GM19455 (cell line): ENCODE measurements around the gene GLTPD2.

ENCODE experiments used
- ATAC-seq: cut with Tn5 transposase; IDR thresholded peaks from one replicate; pipeline ENCODE4 v1.9.1; 2021; ENCODE audit not compliant: unreplicated experiment

Gene GLTPD2

GRCh38 chr17:4788807-4789700 lies at the start of gene GLTPD2:
GLTPD2 (plus strand) TSS chr17:4788964; CDS start chr17:4789012, 48 bp downstream.
- ATAC-seq: no peak

GRCh38 chr17:4739122-4740024 lies 49.4 kb upstream of the GLTPD2 start, which contains the start of the genes CXCL16 and ZMYND15:
CXCL16 (minus strand) TSS chr17:4739928; CDS start chr17:4739339, 589 bp downstream.
ZMYND15 (plus strand) TSS chr17:4739833; CDS start chr17:4740549, 716 bp downstream.
- ATAC-seq: no peak

DNA sequence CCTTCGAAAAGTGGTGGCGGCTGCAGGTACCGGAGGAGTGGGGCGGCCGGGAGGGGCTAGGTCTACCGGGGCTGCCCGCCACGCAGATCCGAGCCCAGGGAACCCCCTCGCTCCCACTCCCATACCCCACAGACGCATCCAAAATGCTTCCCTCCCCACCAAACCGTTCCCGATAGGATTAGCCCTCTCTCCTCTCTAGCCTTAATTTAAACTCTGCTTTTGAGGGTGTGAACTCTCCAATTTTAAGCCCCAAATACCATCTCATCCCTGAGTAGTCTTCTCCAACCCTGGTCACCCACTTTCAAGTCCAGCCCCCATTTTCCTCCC lies 48.8 kb upstream of the GLTPD2 start:
- ATAC-seq: no peak

GRCh38 chr17:4740584-4740983 lies 48.2 kb upstream of the GLTPD2 start:
- ATAC-seq: no peak

DNA sequence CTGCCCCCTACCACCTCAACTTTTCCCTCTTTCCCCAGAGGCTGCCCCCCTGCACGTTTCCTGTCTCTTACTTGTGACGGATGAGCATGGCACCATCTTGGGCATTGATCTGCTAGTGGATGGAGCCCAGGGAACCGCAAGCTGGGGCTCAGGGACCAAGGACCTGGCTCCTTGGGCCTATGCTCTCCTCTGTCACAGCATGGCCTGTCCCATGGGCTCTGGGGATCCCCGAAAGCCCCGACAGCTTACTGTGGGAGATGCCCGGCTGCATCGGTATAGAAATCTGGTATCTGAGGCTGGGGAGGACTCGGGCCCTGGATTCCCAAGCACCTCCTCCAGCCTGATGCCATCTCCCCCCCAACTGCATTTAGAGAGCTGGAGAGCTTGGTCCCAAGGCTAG lies 47.2 kb upstream of the GLTPD2 start:
- no peak for ATAC-seq

- ATAC-seq: no peak
Observed at GRCh38 chr17:4742133-4742532, 46.6 kb upstream of the GLTPD2 start.

DNA sequence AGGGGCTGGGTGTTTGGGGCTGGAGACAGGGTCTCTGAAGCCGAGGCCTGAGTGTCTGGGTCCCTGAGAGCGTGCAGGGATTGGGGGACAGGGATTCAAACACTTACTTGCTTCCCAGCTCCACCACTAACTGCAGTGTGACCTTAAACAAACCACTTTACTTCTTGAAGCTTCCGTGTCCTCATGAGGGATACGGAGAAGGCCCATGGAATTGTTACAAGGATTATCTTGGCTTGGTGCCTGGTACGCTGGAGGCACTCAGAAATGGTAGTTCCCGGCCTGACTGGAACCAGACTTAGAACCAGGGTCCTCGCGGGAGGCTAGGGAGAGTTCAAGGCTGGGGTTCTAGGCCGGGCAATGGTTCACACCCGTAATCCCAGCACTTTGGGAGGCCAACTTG lies 46.1 kb upstream of the GLTPD2 start:
- no peak for ATAC-seq

DNA sequence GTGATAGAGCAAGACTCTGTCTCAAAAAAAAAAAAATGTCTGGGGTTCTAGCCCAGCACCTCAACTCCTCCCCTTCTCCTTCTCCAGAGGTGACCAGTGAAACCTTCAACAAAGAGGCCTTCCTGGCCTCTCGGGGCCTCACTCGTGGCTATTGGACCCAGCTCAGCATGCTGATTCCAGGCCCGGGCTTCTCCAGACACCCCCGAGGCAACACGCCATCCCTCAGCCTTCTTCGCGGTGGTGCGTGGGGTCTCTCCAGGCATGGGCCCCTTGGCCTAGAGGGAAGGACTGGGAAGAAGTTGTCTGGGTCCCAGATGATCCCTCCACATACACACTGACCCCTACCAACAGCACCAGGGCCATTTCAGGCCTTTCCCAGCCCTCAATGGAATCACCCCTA lies 45.5 kb upstream of the GLTPD2 start:
- no peak for ATAC-seq

- no peak for ATAC-seq
Observed at GRCh38 chr17:4743898-4744297, 44.9 kb upstream of the GLTPD2 start.

DNA sequence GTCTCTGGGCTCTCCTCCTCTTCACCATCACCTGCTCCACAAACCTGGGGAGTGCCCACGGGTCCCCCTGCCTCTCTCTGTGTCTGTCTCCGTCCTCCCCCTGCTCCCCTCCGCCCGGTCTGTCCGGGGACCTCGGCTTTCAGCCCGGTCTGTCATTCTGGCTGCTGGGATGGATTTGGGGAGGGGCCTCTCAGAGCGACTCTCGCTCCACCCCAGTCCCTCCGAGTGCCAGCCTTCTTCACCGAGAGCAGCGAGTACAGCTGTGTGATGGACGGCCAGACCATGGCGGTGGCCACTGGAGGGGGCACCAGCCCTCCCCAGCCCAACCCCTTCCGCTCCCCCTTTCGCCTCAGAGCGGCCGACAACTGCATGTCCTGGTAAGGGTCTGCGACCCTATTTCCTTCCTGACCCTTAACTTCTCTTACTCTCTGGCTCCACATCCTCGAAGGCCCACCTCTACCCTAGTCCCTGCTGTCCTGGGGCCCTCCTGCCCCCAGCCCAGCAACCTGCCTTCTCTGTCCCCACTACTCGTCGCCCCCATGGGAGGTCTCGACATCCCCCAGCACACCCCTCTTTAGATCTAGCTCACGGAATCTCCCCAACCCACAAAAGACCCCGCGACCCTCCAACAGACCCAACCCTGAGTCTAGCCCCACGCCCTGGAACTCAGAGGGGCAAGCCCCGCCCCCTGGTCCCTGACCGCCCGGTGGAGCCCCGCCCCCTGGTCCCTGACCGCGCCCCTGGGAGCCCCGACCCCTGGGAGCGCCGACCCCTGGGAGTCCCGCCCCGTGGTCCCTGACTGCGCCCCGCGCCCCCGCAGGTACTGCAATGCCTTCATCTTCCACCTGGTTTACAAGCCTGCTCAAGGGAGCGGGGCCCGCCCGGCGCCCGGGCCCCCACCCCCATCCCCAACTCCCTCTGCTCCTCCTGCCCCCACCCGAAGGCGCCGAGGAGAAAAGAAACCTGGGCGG lies 43.5 kb upstream of the GLTPD2 start:
- ATAC-seq: no peak

- no peak for ATAC-seq
Observed at GRCh38 chr17:4747847-4748246, 40.9 kb upstream of the GLTPD2 start.

- no peak for ATAC-seq
Observed at GRCh38 chr17:4748686-4749085, 40.1 kb upstream of the GLTPD2 start.

DNA sequence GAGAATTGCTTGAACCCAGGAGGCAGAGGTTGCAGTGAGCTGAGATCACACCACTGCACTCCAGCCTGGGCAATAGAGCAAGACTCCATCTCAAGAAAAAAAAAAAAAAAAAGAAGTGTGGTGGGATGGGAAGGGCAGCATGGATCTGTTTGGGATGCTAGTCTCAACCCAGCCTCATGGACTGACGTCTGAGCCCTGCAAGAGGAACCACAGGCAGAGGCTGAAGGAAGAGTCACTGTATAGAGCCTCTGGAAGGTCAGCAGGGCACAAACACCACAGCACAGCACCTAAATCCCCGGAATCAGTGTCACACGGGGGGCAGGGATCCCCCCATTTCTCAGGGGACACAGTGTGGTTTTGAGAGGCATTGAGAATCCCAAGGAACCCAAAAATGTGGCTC lies 38.2 kb upstream of the GLTPD2 start:
- ATAC-seq: no peak

DNA sequence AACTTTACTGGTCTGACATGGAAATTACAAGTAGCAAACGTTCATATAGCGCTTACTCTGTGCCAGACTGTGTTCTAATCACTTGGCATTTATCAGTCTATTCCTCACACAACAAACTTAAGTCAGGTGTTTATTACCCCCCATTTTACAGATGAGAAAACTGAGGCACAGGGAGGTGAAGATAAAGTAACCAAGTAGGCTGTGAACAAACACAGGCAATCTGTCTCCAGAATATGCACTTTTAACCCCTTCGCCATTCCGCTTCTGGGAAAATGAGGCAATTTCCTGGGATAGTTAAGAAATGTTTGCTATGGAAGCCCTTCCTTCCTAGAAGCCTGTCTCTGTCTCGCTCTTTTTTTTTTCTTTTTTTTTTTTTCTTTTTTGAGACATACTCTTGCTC lies 36.8 kb upstream of the GLTPD2 start:
- no peak for ATAC-seq

GRCh38 chr17:4753392-4753791 lies 35.4 kb upstream of the GLTPD2 start:
- ATAC-seq: no peak

DNA sequence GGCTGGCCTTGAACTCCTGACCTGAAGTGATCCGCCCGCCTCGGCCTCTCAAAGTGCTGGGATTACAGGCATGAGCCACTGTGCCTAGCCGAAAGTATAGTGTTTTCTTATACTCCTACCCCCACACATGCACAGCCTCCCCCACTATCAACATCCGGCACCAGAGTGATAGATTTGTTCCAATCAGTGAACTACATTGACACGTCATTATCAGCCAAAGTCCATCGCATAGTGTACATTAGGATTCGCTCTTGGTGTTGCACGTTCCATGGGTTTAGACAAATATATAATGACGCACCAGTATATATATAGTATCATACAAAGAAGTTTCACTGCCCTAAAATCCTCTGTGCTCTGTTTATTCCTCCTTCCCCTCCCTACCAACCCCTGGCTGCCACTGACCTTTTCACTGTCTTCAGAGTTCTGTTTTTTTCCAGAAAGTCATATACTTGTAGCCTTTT lies 29.0 kb upstream of the GLTPD2 start:
- ATAC-seq: no peak

GRCh38 chr17:4764595-4764994 lies 24.2 kb upstream of the GLTPD2 start:
- ATAC-seq: no peak

DNA sequence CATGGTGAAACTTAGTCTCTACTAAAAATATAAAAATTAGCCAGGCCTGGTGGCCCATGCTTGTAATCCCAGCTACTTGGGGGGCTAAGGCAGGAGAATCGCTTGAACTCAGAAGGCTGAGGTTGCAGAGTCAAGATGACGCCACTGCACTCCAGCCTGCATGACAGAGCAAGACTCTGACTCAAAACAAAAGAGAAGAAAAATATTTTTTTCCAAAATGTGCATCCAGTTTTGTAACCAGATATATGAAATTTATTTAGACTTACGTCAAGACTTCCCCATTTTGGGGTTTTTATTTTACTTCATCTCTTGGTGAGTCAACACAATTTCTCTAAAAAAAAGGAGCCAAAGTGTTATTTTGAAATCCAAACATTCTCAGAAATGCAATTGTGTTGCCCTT lies 22.6 kb upstream of the GLTPD2 start:
- no peak for ATAC-seq

DNA sequence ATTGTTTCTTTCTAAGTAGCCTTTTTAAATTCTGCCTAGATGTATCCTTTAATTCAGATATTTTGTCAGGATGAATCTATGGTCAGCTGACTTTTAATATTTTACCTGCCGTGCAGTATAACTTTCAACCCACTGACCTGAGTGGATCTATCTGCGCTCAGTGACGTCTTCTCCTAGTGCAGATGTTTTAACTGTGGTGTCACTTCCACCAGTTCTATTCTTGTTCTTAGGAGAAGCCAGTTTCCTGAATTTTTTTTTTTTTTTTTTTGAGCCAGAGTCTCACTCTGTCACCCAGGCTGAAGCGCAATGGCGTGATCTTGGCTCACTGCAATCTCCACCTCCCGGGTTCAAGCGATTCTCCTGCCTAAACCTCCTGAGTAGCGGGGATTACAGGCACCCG lies 22.0 kb upstream of the GLTPD2 start:
- no peak for ATAC-seq

GRCh38 chr17:4768298-4768697 lies 20.5 kb upstream of the GLTPD2 start:
- ATAC-seq: no peak

- no peak for ATAC-seq
Observed at GRCh38 chr17:4769628-4770027, 19.1 kb upstream of the GLTPD2 start.
